ENCODE measurements around the gene SMG5.

Gene SMG5

GRCh38 chr1:156212833-156213643 lies 69.6 kb downstream of the SMG5 start, which contains the start of gene PMF1:
Gene PMF1, plus strand, starts transcription at chr1:156213007. Its CDS starts 9 bp downstream, at chr1:156213016.
- H3K27me3 ChIP-seq (ENCODE audit: insufficient read depth, low read length), result no peaks in the 10 kb centered on the region
- H3K36me3 ChIP-seq (ENCODE audit: insufficient read depth, low read length), result peaks cover 41% of the 10 kb centered on the region
- peak within 1 kb of the TSS; percentile 98 for H3K9ac ChIP-seq (ENCODE audit: low read depth, low read length)
- WGBS, result under 1% methylated on average over 61 of the region's 61 CpGs
- H3K4me3 ChIP-seq (ENCODE audit: low read length), result peak within 1 kb of the TSS; percentile 81
- peaks cover 8% of the 10 kb centered on the region for H3K4me1 ChIP-seq (ENCODE audit: insufficient read depth, low read length)
- H3K9me3 ChIP-seq (ENCODE audit: insufficient read depth, low read depth, low read length), result no peaks in the 10 kb centered on the region
- H3K27ac ChIP-seq (ENCODE audit: low read depth, low read length), result peak within 1 kb of the TSS; percentile 99

GRCh38 chr1:156212130-156212529 lies 70.5 kb downstream of the SMG5 start:
- Histone ChIP-seq H3K9me3 (ENCODE audit: insufficient read depth, low read depth, low read length) (no peaks in the 10 kb centered on the region), H3K27me3 (ENCODE audit: insufficient read depth, low read length) (no peaks in the 10 kb centered on the region), H3K9ac (ENCODE audit: low read depth, low read length) (peak overlapping the region; percentile 98), H3K36me3 (ENCODE audit: insufficient read depth, low read length) (peaks cover 40% of the 10 kb centered on the region), H3K27ac (ENCODE audit: low read depth, low read length) (peak overlapping the region; percentile 99), H3K4me1 (ENCODE audit: insufficient read depth, low read length) (peaks cover 8% of the 10 kb centered on the region), H3K4me3 (ENCODE audit: low read length) (peak overlapping the region; percentile 81)
- WGBS, result 94% methylated on average over 6 of the region's 9 CpGs

GRCh38 chr1:156211243-156211642 lies 71.4 kb downstream of the SMG5 start:
- WGBS, result 97% methylated on average over 3 of the region's 3 CpGs
- Histone ChIP-seq H3K4me1 (ENCODE audit: insufficient read depth, low read length) (peaks cover 8% of the 10 kb centered on the region), H3K9ac (ENCODE audit: low read depth, low read length) (no peak overlapping the region), H3K27ac (ENCODE audit: low read depth, low read length) (no peak overlapping the region), H3K4me3 (ENCODE audit: low read length) (no peak overlapping the region), H3K9me3 (ENCODE audit: insufficient read depth, low read depth, low read length) (no peaks in the 10 kb centered on the region), H3K36me3 (ENCODE audit: insufficient read depth, low read length) (peaks cover 44% of the 10 kb centered on the region), H3K27me3 (ENCODE audit: insufficient read depth, low read length) (no peaks in the 10 kb centered on the region)

GRCh38 chr1:156204686-156205085 lies 77.9 kb downstream of the SMG5 start:
- Histone ChIP-seq H3K4me3 (ENCODE audit: low read length) (no peak overlapping the region), H3K27ac (ENCODE audit: low read depth, low read length) (no peak overlapping the region), H3K9me3 (ENCODE audit: insufficient read depth, low read depth, low read length) (no peaks in the 10 kb centered on the region), H3K27me3 (ENCODE audit: insufficient read depth, low read length) (no peaks in the 10 kb centered on the region), H3K4me1 (ENCODE audit: insufficient read depth, low read length) (no peaks in the 10 kb centered on the region; the same call in 1 of the 2 replicates), H3K36me3 (ENCODE audit: insufficient read depth, low read length) (peaks cover 45% of the 10 kb centered on the region), H3K9ac (ENCODE audit: low read depth, low read length) (no peak overlapping the region)
- WGBS, result 94% methylated on average over 2 of the region's 3 CpGs

GRCh38 chr1:156203331-156203730 lies 79.3 kb downstream of the SMG5 start:
- Histone ChIP-seq H3K9ac (ENCODE audit: low read depth, low read length) (no peak overlapping the region), H3K36me3 (ENCODE audit: insufficient read depth, low read length) (peaks cover 42% of the 10 kb centered on the region), H3K27me3 (ENCODE audit: insufficient read depth, low read length) (no peaks in the 10 kb centered on the region), H3K4me3 (ENCODE audit: low read length) (no peak overlapping the region), H3K27ac (ENCODE audit: low read depth, low read length) (no peak overlapping the region), H3K9me3 (ENCODE audit: insufficient read depth, low read depth, low read length) (no peaks in the 10 kb centered on the region), H3K4me1 (ENCODE audit: insufficient read depth, low read length) (no peaks in the 10 kb centered on the region)

GRCh38 chr1:156200044-156200443 lies 82.6 kb downstream of the SMG5 start:
- Histone ChIP-seq H3K9ac (ENCODE audit: low read depth, low read length) (no peak overlapping the region), H3K4me3 (ENCODE audit: low read length) (no peak overlapping the region), H3K27me3 (ENCODE audit: insufficient read depth, low read length) (no peaks in the 10 kb centered on the region), H3K4me1 (ENCODE audit: insufficient read depth, low read length) (no peaks in the 10 kb centered on the region), H3K9me3 (ENCODE audit: insufficient read depth, low read depth, low read length) (no peaks in the 10 kb centered on the region), H3K36me3 (ENCODE audit: insufficient read depth, low read length) (peaks cover 50% of the 10 kb centered on the region), H3K27ac (ENCODE audit: low read depth, low read length) (no peak overlapping the region)
- 93% methylated on average over 8 of the region's 8 CpGs for WGBS

Data from HUES64 (cell line).